LNCaP clone FGC (cell line): ENCODE results near the gene MAS1.

ENCODE experiments used
- DNase-seq: peaks from one replicate; pipeline ENCODE4 v3.0.0-alpha.2; 2011; ENCODE audit warnings: low read depth
- H3K4me3 ChIP-seq: 2 replicates; pipeline ENCODE4 v1.5.1; 2011; ENCODE audit warnings: mild to moderate bottlenecking, low read depth, low read length, control low read depth
- TF ChIP-seq, protein P1 (sequence below): IDR thresholded peaks from 2 replicates; pipeline ENCODE4 v1.5.1; 2012; ENCODE audit warnings: mild to moderate bottlenecking; ENCODE audit not compliant: control insufficient read depth, insufficient read depth; ENCODE audit errors: extremely low read depth

The MAS1 gene

DNA sequence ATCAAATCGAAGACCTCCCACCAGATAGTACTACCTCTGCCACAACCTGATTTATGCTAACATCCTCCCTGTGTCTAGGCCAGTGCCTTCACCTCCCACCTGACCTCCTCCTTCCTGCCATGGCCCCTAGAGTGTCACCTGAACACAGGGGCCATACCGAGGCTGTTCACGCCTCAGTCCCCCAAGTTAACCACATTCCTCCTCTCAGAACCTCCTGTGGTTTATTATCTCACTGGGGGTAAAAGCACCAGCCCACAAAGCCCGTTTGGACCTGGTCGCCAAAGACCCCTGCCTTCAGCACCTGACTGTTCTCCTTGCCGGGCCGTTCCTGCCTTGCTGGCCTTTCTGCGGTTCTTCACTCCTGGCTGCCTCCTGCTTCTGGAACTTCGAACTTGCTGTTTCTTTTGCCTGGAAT, 13.7 kb downstream of the MAS1 start:
- DNase-seq: no peak
- TF ChIP-seq, protein P1, sequence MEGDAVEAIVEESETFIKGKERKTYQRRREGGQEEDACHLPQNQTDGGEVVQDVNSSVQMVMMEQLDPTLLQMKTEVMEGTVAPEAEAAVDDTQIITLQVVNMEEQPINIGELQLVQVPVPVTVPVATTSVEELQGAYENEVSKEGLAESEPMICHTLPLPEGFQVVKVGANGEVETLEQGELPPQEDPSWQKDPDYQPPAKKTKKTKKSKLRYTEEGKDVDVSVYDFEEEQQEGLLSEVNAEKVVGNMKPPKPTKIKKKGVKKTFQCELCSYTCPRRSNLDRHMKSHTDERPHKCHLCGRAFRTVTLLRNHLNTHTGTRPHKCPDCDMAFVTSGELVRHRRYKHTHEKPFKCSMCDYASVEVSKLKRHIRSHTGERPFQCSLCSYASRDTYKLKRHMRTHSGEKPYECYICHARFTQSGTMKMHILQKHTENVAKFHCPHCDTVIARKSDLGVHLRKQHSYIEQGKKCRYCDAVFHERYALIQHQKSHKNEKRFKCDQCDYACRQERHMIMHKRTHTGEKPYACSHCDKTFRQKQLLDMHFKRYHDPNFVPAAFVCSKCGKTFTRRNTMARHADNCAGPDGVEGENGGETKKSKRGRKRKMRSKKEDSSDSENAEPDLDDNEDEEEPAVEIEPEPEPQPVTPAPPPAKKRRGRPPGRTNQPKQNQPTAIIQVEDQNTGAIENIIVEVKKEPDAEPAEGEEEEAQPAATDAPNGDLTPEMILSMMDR: no peak
- H3K4me3 ChIP-seq: no peak overlapping the region

- DNase-seq: no peak
- H3K4me3 ChIP-seq: no peak overlapping the region
- TF ChIP-seq, protein P1: no peak
Observed at GRCh38 chr6:159906400-159906799, 15.6 kb downstream of the MAS1 start.

DNA sequence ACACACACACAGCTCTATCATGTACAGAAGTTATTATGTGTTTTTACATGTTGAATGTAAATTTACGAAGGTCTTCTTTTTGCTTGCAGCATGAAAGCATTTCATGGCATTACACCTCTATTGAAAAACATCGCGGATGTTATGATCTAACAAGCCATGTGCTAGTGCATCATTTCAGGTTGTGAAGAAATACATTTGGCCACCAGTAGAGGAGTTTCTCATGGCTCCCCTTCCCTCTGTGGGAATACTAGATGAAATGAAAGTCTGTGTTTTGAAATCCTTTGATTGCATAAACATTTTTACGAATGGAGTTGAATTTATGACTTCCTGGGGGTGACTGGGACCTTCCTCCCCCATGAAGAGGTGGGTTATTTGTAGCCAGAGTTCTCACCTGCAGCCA, 17.7 kb downstream of the MAS1 start:
- no peak overlapping the region for H3K4me3 ChIP-seq
- no peak for DNase-seq
- TF ChIP-seq, protein P1: no peak

GRCh38 chr6:159908979-159909378, 18.2 kb downstream of the MAS1 start:
- TF ChIP-seq, protein P1: no peak
- DNase-seq: no peak

DNA sequence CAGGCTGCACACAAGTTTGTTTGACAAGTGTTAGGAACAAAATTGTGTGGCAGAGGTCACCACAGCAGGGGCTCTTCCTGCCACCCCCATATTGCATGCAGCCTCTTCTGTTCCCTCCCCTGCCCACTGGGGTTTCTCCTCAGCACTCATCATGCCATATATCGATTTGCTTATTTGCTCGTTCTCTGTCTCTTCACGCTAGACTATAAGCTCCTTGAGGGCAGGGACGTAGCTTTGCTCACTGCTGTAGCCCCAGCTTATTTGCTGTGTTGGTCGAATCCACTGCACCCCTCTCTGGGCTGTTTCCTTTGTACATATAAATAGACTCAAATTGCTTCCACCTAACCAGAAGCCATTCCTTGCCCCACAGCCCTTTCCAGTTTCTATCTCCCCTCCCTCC, 19.6 kb downstream of the MAS1 start:
- TF ChIP-seq, protein P1: no peak
- no peak for DNase-seq
- H3K4me3 ChIP-seq: no peak overlapping the region

More at GRCh38 chr6:159908979-159909378, 18.2 kb downstream of the MAS1 start:
- H3K4me3 ChIP-seq: no peak overlapping the region

- H3K4me3 ChIP-seq: no peak overlapping the region
- DNase-seq: no peak
- TF ChIP-seq, protein P1: no peak
Observed at GRCh38 chr6:159913375-159913774, 22.6 kb downstream of the MAS1 start.

GRCh38 chr6:159913862-159914564, 23.2 kb downstream of the MAS1 start:
- no peak overlapping the region for H3K4me3 ChIP-seq
- TF ChIP-seq, protein P1: no peak
- no peak for DNase-seq
